H1 (cell line): ENCODE data around the gene FMN2. TPM values are rescaled to one million over a fixed set of nuclear protein-coding genes. Genes with fewer than 3 reads are reported as not detected.

ENCODE experiments used
- CTCF ChIA-PET: fragments of 300-600 bp; sonication (Branson Sonifier 250); formaldehyde crosslinking; loops from one replicate; lab custom pipeline; 2021; ENCODE audit not compliant: partially characterized antibody; lab: Charles Lee
- POLR2A ChIA-PET: fragments of 300-600 bp; sonication (Branson Sonifier 250); formaldehyde crosslinking; loops from one replicate; lab custom pipeline; 2021; ENCODE audit warnings: inconsistent platforms; ENCODE audit not compliant: partially characterized antibody; lab: Charles Lee
- DNase-seq, 2 experiments: peaks; one replicate each; pipeline versions ENCODE4 v3.0.0 to v3.0.0-alpha.2; 2010 to 2022; ENCODE audit warnings: low spot score in 2 of 2, low read depth in 1 of 2, mixed read lengths in 1 of 2
- FAIRE-seq: peaks from 2 replicates; lab custom pipeline; 2011; peaks lifted over from hg19 to GRCh38; lab: Jason Lieb, UNC
- H2AFZ ChIP-seq: 2 replicates; pipeline ENCODE4 v1.8.1; 2012; ENCODE audit warnings: low read length, inconsistent platforms
- H2AK5ac ChIP-seq: 2 replicates; pipeline ENCODE4 v1.6.1; 2013; ENCODE audit warnings: low read depth, low read length
- H2BK120ac ChIP-seq: replicated peaks from 2 replicates; pipeline ENCODE3; 2013; ENCODE audit warnings: low read depth, low read length, inconsistent platforms
- H2BK12ac ChIP-seq: 2 replicates; pipeline ENCODE4 v1.6.1; 2013; ENCODE audit warnings: low read depth, low read length
- H2BK15ac ChIP-seq: 2 replicates; pipeline ENCODE4 v1.6.1; 2013; ENCODE audit warnings: low read length
- H2BK20ac ChIP-seq: 2 replicates; pipeline ENCODE4 v1.6.1; 2013; ENCODE audit warnings: low read length
- H2BK5ac ChIP-seq: 2 replicates; pipeline ENCODE4 v1.6.1; 2013; ENCODE audit warnings: low read depth, low read length
- H3K14ac ChIP-seq: 2 replicates; pipeline ENCODE4 v1.6.1; 2013; ENCODE audit warnings: inconsistent platforms; ENCODE audit not compliant: insufficient read length
- H3K18ac ChIP-seq: 2 replicates; pipeline ENCODE4 v1.6.1; 2013; ENCODE audit warnings: low read length; ENCODE audit errors: extremely low read depth
- H3K23ac ChIP-seq: 2 replicates; pipeline ENCODE4 v1.6.1; 2013; ENCODE audit warnings: inconsistent platforms; ENCODE audit not compliant: insufficient read length
- H3K23me2 ChIP-seq: 2 replicates; pipeline ENCODE4 v1.6.1; 2013; ENCODE audit warnings: low read depth, low read length
- H3K27ac ChIP-seq: 2 replicates; pipeline ENCODE4 v1.6.1; 2011; ENCODE audit warnings: low read depth, low read length, inconsistent platforms
- H3K27me3 ChIP-seq, 4 experiments: replicated peaks in 1 of 4; 1 replicate in 1 of 4; 2 replicates in 3 of 4; pipeline versions ENCODE4 v1.6.1 to v1.8.1; 2011 to 2013; ENCODE audit warnings: low read length in 3 of 4, mild to moderate bottlenecking in 3 of 4, inconsistent platforms in 2 of 4, mixed read lengths in 2 of 4, moderate library complexity in 1 of 4; ENCODE audit not compliant: control insufficient read depth in 3 of 4, insufficient read depth in 3 of 4; ENCODE audit errors: extremely low read depth in 1 of 4
- H3K36me3 ChIP-seq, 4 experiments: 2 replicates each; pipeline versions ENCODE4 v1.6.1 to v1.8.1; 2011 to 2013; ENCODE audit warnings: mild to moderate bottlenecking in 4 of 4, low read length in 3 of 4, moderate library complexity in 2 of 4, control low read depth in 1 of 4, inconsistent platforms in 1 of 4; ENCODE audit not compliant: insufficient read depth in 4 of 4, control insufficient read depth in 2 of 4
- H3K4ac ChIP-seq: replicated peaks from 2 replicates; pipeline ENCODE3; 2013; ENCODE audit warnings: low read length, low read depth, mixed read lengths, inconsistent platforms; ENCODE audit not compliant: insufficient read length
- H3K4me1 ChIP-seq, 4 experiments: replicated peaks in 1 of 4; 1 replicate in 1 of 4; 2 replicates in 3 of 4; pipeline versions ENCODE4 v1.6.1 to v1.8.1; 2011 to 2013; ENCODE audit warnings: low read length in 3 of 4, inconsistent platforms in 2 of 4, mixed read lengths in 1 of 4; ENCODE audit not compliant: insufficient read depth in 4 of 4, control insufficient read depth in 3 of 4
- H3K4me2 ChIP-seq, 2 experiments: 2 replicates each; pipeline versions ENCODE4 v1.6.1 to v1.8.1; 2011 to 2013; ENCODE audit warnings: low read depth in 2 of 2, low read length in 2 of 2, control low read depth in 1 of 2, inconsistent platforms in 1 of 2, mild to moderate bottlenecking in 1 of 2; ENCODE audit not compliant: insufficient read depth in 1 of 2
- H3K4me3 ChIP-seq, 4 experiments: fragments of 200-600, 300-600 bp in 1 of 4; sonication (generic), shearing (Covaris generic), sonication (Bioruptor Twin) in 1 of 4; 2 replicates each; pipeline versions ENCODE4 v1.5.1 to v1.8.1; 2011 to 2016; ENCODE audit warnings: low read length in 4 of 4, low read depth in 3 of 4, control low read depth in 2 of 4, inconsistent platforms in 2 of 4, mild to moderate bottlenecking in 2 of 4, mixed read lengths in 1 of 4, moderate library complexity in 1 of 4; ENCODE audit not compliant: insufficient read depth in 2 of 4; ENCODE audit errors: extremely low read depth in 1 of 4
- H3K56ac ChIP-seq: replicated peaks from 2 replicates; pipeline ENCODE3; 2013; ENCODE audit warnings: low read depth, mild to moderate bottlenecking, mixed read lengths, low read length, inconsistent platforms; ENCODE audit not compliant: insufficient read length
- H3K79me1 ChIP-seq: 2 replicates; pipeline ENCODE4 v1.6.1; 2013; ENCODE audit warnings: low read depth, low read length, control low read depth
- H3K79me2 ChIP-seq, 2 experiments: 2 replicates each; pipeline versions ENCODE4 v1.6.1 to v1.8.1; 2012 to 2013; ENCODE audit warnings: low read length in 2 of 2, mild to moderate bottlenecking in 2 of 2, inconsistent platforms in 1 of 2; ENCODE audit not compliant: insufficient read depth in 2 of 2, control insufficient read depth in 1 of 2
- H3K9ac ChIP-seq, 4 experiments: replicated peaks in 1 of 4; 1 replicate in 1 of 4; 2 replicates in 3 of 4; pipeline versions ENCODE4 v1.6.1 to v1.8.1; 2011 to 2013; ENCODE audit warnings: low read depth in 3 of 4, low read length in 3 of 4, control low read depth in 2 of 4, mild to moderate bottlenecking in 2 of 4, moderate library complexity in 2 of 4, inconsistent platforms in 1 of 4; ENCODE audit errors: extremely low read depth in 1 of 4
- H3K9me3 ChIP-seq, 2 experiments: 2 replicates each; pipeline versions ENCODE4 v1.6.1 to v1.8.1; 2012 to 2013; ENCODE audit warnings: mild to moderate bottlenecking in 2 of 2, moderate library complexity in 2 of 2, control low read depth in 1 of 2, inconsistent platforms in 1 of 2, low read depth in 1 of 2, low read length in 1 of 2, mixed read lengths in 1 of 2; ENCODE audit not compliant: insufficient read depth in 2 of 2
- H4K20me1 ChIP-seq, 2 experiments: replicated peaks in 1 of 2; 2 replicates each; pipeline versions ENCODE3 to v1.8.1; 2011 to 2013; ENCODE audit warnings: inconsistent platforms in 2 of 2, low read length in 2 of 2, mild to moderate bottlenecking in 1 of 2; ENCODE audit not compliant: insufficient read depth in 2 of 2, control insufficient read depth in 1 of 2
- H4K5ac ChIP-seq: 2 replicates; pipeline ENCODE4 v1.6.1; 2013; ENCODE audit warnings: low read length, low read depth, mixed read lengths, inconsistent platforms; ENCODE audit not compliant: insufficient read length
- H4K8ac ChIP-seq: 2 replicates; pipeline ENCODE4 v1.8.0; 2013; ENCODE audit warnings: mild to moderate bottlenecking, moderate library complexity, low read length, inconsistent platforms; ENCODE audit not compliant: insufficient read depth; ENCODE audit errors: extremely low read depth
- H4K91ac ChIP-seq: replicated peaks from 2 replicates; pipeline ENCODE3; 2013; ENCODE audit warnings: low read length, mixed read lengths, inconsistent platforms; ENCODE audit not compliant: insufficient read length
- CBX5 ChIP-seq: fragments of 300-800, 300-1000 bp; sonication (generic); IDR thresholded peaks from 2 replicates; pipeline ENCODE4 v1.7.1; 2016; ENCODE audit warnings: antibody characterized with exemption, low read length, low read depth
- CREB1 ChIP-seq: IDR thresholded peaks from 2 replicates; pipeline ENCODE4 v1.6.1; 2012; ENCODE audit warnings: inconsistent platforms
- EGR1 ChIP-seq: IDR thresholded peaks from 2 replicates; pipeline ENCODE4 v1.6.1; 2011; ENCODE audit warnings: low read depth, low read length, borderline replicate concordance
- KDM5A ChIP-seq: fragments of 200-600 bp; IDR thresholded peaks from 2 replicates; pipeline ENCODE4 v1.7.1; 2012; ENCODE audit warnings: mild to moderate bottlenecking, low read length, inconsistent platforms, mixed read lengths
- MAX ChIP-seq: IDR thresholded peaks from 2 replicates; pipeline ENCODE4 v1.6.1; 2012; ENCODE audit warnings: inconsistent platforms
- RBBP5 ChIP-seq: IDR thresholded peaks from 2 replicates; pipeline ENCODE4 v1.7.1; 2012; ENCODE audit warnings: low read depth, mild to moderate bottlenecking, inconsistent platforms, low read length, moderate library complexity, borderline replicate concordance
- RFX5 ChIP-seq: IDR thresholded peaks from 2 replicates; pipeline ENCODE4 v1.6.1; 2011; ENCODE audit warnings: low read depth, low read length, improper control_type of control experiment, borderline replicate concordance
- SIN3A ChIP-seq, 2 experiments: IDR thresholded peaks in 1 of 2; conservative IDR thresholded peaks in 1 of 2; 2 replicates each; pipeline ENCODE4 v1.6.1; 2011 to 2012; ENCODE audit warnings: low read length in 2 of 2, improper control_type of control experiment in 1 of 2, low read depth in 1 of 2, mild to moderate bottlenecking in 1 of 2
- WGBS, 2 experiments: shearing (Covaris generic) in 1 of 2; methylation state at CpG; one replicate each; pipeline versions ENCODE4 v1.1.6 to v1.1.7; 2013 to 2015; ENCODE audit warnings: low lambda C conversion rate in 2 of 2, mixed read lengths in 2 of 2, inconsistent platforms in 1 of 2, low coverage in 1 of 2, missing lambda C conversion rate in 1 of 2; ENCODE audit not compliant: insufficient replicate concordance in 2 of 2, insufficient coverage in 1 of 2, insufficient read length in 1 of 2; ENCODE audit errors: extremely low coverage in 1 of 2, missing lambda C conversion rate in 1 of 2; 5-methylcytosine and 5-hydroxymethylcytosine counted together
- polyA plus RNA-seq, 7 experiments: library from polyadenylated mRNA; depleted of rRNA in 3 of 7; stranded (reverse) in 5 of 7; unstranded in 2 of 7; fragments of >200 nt in 5 of 7; fragments of 200-250 nt in 2 of 7; gene quantifications; 1 replicate in 5 of 7; 2 replicates in 1 of 7; 4 replicates in 1 of 7; pipeline versions ENCODE4 v1.2.1 to v1.2.3, GENCODE V29; 2011 to 2013; ENCODE audit warnings: missing spikeins in 2 of 7, mixed read lengths in 2 of 7
- total RNA-seq: library from RNA; stranded (reverse); fragmentation: NEBNext Ultra II Directional; extraction: Animal tissue kit (Norgen Biotek cat#: 25700); gene quantifications from 2 replicates; pipeline ENCODE4 v1.2.1, GENCODE V29; 2021

Gene FMN2
- total and polyA plus RNA-seq, 2 of the 8 experiments (the other 6 are each of a cell fraction or from before 2014, with no cell fraction given): 0.83 to 2.0 TPM

DNA sequence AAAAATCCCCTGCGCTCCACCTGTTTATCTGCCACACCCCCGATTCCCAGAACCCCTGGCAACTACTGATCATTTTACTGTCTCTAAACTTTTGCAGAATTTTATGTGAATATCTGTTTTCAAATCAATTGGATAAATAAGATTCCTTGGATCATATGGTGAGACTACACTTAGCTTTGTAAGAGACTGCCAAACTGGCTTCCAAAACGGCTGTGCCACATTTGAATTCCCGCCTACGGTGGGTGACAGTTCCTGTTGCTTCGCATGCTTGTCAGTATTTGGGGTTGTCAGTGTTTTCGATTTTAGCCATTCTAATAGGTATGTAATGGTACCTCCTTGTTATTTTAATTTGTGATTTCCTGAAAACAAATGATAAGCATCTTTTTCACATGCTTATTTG is 22.7 kb upstream of the FMN2 start:
- WGBS, 2 experiments: 93% methylated on average over 7 of the region's 7 CpGs; no CpG with 5 or more reads in 1 of the 2 experiments
- Histone ChIP-seq H3K36me3 (0 out of 8 replicates have a peak, but pooled peaks cover 0 to 2% (median 0%) of the 10 kb centered on the region in 4 experiments), H4K8ac (no peak overlapping the region), H3K56ac (no peak overlapping the region), H2BK15ac (no peak overlapping the region), H2BK12ac (no peak overlapping the region), H3K23ac (no peak overlapping the region), H2BK5ac (no peak overlapping the region), H4K5ac (no peak overlapping the region), H3K27ac (no peak overlapping the region), H3K9ac (no peak overlapping the region), H3K79me2 (no peaks in the 10 kb centered on the region), H3K4me3 (no peak overlapping the region), H3K23me2 (no peaks in the 10 kb centered on the region; the same call in 1 of the 2 replicates), H2AK5ac (no peak overlapping the region), H2AFZ (no peak overlapping the region), H3K4ac (no peak overlapping the region), H3K4me1 (peaks cover 0 to 3% (median 1%) of the 10 kb centered on the region in 4 experiments; a peak in 2 of 7 replicates), H2BK120ac (no peak overlapping the region), H3K4me2 (no peak overlapping the region), H2BK20ac (no peak overlapping the region), H3K79me1 (no peaks in the 10 kb centered on the region), H3K14ac (no peak overlapping the region), H4K20me1 (no peaks in the 10 kb centered on the region), H3K18ac (no peak overlapping the region), H3K9me3 (no peaks in the 10 kb centered on the region), H4K91ac (no peak overlapping the region), H3K27me3 (no peaks in the 10 kb centered on the region)
- TF ChIP-seq CREB1 (no peak), SIN3A (conservative IDR thresholded peaks at IDR 0.05 in 1 of 2, IDR thresholded peaks at IDR 0.05 in 1 of 2; ENCODE audit: low read depth in 1 of 2, low read length in 2 of 2) (no peak), EGR1 (no peak), RBBP5 (no peak), CBX5 (no peak), RFX5 (no peak), MAX (no peak), KDM5A (no peak)
- no peak for FAIRE-seq
- CTCF ChIA-PET: no interaction called here
- POLR2A ChIA-PET: no interaction called here
- DNase-seq: no peak
